Type B pancreatic cell (in vitro differentiated cells): ENCODE results near the gene DYNLT2. TPM values are rescaled to one million over a fixed set of nuclear protein-coding genes. Genes with fewer than 3 reads are reported as not detected.
A peak's percentile ranks its signal among the peaks of the same experiment; 100 is the strongest.

ENCODE experiments used
- DNase-seq: peaks from one replicate; pipeline ENCODE4 v3.0.0; 2021; ENCODE audit warnings: mixed read lengths; ENCODE audit not compliant: unreplicated experiment; ENCODE audit errors: extremely low spot score
- H3K27ac Mint-ChIP-seq: 2 replicates; pipeline ENCODE4 v1.8.0; 2021; ENCODE audit warnings: mild to moderate bottlenecking, mixed read lengths
- H3K27me3 Mint-ChIP-seq: 2 replicates; pipeline ENCODE4 v1.8.0; 2021; ENCODE audit warnings: mixed read lengths
- H3K36me3 Mint-ChIP-seq: 2 replicates; pipeline ENCODE4 v1.8.0; 2021; ENCODE audit warnings: mixed read lengths
- H3K4me1 Mint-ChIP-seq: one replicate; pipeline ENCODE4 v1.8.0; 2021; ENCODE audit warnings: mixed read lengths; ENCODE audit not compliant: unreplicated experiment
- H3K4me3 Mint-ChIP-seq: 2 replicates; pipeline ENCODE4 v1.8.0; 2021; ENCODE audit warnings: mild to moderate bottlenecking, mixed read lengths
- H3K9me3 Mint-ChIP-seq: 2 replicates; pipeline ENCODE4 v1.8.0; 2021; ENCODE audit warnings: mixed read lengths
- CTCF ChIP-seq: fragments of 200-600 bp; sonication (generic); conservative IDR thresholded peaks from 2 replicates; pipeline ENCODE4 v1.5.0; 2021; ENCODE audit warnings: antibody characterized with exemption, mild to moderate bottlenecking
- total RNA-seq: library from RNA; stranded (reverse); gene quantifications from 2 replicates; pipeline ENCODE4 v1.2.1, GENCODE V29; 2021; ENCODE audit warnings: low replicate concordance

DYNLT2 gene
- total RNA-seq, 1 donor from 2014 or later = 2.6 TPM

DNA sequence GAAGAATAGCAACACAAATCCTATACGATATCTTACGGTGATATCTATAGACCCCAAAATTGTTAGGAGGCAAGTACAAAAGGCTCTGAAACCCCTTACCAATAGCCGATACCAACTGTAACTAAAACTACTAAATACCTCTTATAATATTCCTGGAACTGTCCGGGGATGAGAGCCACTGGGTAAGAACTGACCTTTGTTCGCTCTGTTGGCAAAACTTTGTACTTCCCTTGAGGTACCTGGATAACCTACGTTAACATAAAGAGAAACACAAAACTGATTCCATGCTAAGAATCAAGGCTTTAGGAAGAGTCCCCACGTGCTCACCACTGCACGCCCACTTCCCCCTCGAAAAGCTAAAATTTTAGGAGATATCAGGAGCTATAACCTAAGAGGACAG is 36.8 kb downstream of the DYNLT2 start:
- no peak overlapping the region for H3K4me3 Mint-ChIP-seq
- H3K27me3 Mint-ChIP-seq = no peaks in the 10 kb centered on the region
- peaks cover 18% of the 10 kb centered on the region for H3K36me3 Mint-ChIP-seq
- TF ChIP-seq CTCF = no peak
- no peak for DNase-seq
- peak overlapping the region; percentile 29 for H3K27ac Mint-ChIP-seq
- H3K4me1 Mint-ChIP-seq = peaks cover 7% of the 10 kb centered on the region
- no peaks in the 10 kb centered on the region for H3K9me3 Mint-ChIP-seq

- peaks cover 3% of the 10 kb centered on the region for H3K4me1 Mint-ChIP-seq
- no peaks in the 10 kb centered on the region for H3K9me3 Mint-ChIP-seq
- no peak for DNase-seq
- no peak overlapping the region for H3K27ac Mint-ChIP-seq
- H3K4me3 Mint-ChIP-seq = no peak overlapping the region
- no peaks in the 10 kb centered on the region for H3K27me3 Mint-ChIP-seq
- peaks cover 18% of the 10 kb centered on the region for H3K36me3 Mint-ChIP-seq
- TF ChIP-seq CTCF = no peak
These were observed 37.2 kb downstream of the DYNLT2 start for GRCh38 chr6:169714178-169714577.

DNA sequence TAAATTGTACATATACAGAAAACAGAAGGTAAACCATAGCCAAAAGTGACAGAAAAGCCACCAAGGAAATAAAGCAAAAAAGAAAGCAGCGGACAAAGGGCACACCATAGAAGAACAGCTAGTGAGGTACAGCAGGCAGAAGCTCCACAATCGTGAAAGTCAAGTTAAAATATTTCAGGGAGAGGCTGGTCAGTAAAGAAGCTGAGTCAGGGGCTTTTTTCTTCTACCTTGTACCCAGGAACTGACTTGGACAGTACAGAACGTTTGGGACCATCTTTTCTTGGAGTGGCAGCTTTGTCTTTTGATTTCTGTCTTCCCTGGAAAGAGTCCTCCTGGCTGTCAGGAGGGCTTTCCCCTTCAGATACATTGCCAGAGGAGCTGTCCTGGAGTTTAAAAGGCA is 41.4 kb downstream of the DYNLT2 start:
- DNase-seq = no peak
- Mint-ChIP-seq H3K4me3 (no peak overlapping the region), H3K36me3 (peaks cover 9% of the 10 kb centered on the region), H3K9me3 (no peaks in the 10 kb centered on the region), H3K27ac (no peak overlapping the region), H3K4me1 (peaks cover 8% of the 10 kb centered on the region), H3K27me3 (no peaks in the 10 kb centered on the region)
- no peak for TF ChIP-seq CTCF

DNA sequence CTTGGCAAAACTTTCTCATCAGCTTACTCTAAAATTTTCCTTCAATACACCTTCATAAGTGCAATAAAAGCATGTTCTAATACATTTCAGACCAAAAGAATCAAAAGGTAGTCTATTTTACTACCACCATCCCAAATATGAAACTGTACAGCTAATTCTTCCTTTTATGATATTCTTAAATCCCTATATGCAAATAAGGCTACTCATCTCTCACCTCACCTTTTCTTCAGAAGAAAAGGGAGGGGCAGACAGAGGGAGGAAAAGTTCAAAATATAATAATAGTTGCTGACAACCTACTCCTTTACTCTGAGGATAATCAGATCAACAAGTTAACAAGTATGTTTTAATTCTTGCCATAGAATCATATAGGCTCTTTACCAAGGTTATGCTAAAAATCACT is 42.1 kb downstream of the DYNLT2 start:
- no peak for TF ChIP-seq CTCF

DNA sequence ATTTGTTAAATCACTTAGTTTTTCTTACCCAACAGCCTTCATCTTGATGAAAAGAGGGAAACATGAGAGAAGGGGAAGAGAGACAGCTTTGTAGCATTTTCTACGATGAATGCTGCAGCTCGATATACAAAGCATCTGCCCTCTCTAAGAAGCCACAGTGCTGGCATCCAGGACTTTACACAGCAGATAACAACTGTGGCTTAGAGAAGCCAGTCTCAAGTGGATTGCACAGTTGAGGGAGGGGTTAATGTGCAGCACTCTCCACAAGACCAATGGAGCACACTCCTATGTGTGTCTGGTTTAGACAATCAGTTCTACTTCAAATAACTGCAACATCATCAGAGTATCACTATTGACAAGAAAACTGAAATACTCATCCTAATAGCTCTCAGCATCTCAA is 43.6 kb downstream of the DYNLT2 start:
- Mint-ChIP-seq H3K4me3 (no peak overlapping the region), H3K36me3 (peaks cover 9% of the 10 kb centered on the region), H3K4me1 (peaks cover 26% of the 10 kb centered on the region), H3K27me3 (no peaks in the 10 kb centered on the region), H3K27ac (peak overlapping the region; percentile 22), H3K9me3 (no peaks in the 10 kb centered on the region)
- DNase-seq = no peak
- no peak for TF ChIP-seq CTCF

More for the DNA sequence above, 42.1 kb downstream of the DYNLT2 start:
- DNase-seq = no peak
- Mint-ChIP-seq H3K4me3 (no peak overlapping the region), H3K27ac (no peak overlapping the region), H3K4me1 (peaks cover 12% of the 10 kb centered on the region), H3K27me3 (no peaks in the 10 kb centered on the region), H3K9me3 (no peaks in the 10 kb centered on the region), H3K36me3 (peaks cover 6% of the 10 kb centered on the region)

GRCh38 chr6:169702840-169703246 is 48.5 kb downstream of the DYNLT2 start:
- H3K27me3 Mint-ChIP-seq = no peaks in the 10 kb centered on the region
- no peak for DNase-seq
- peaks cover 32% of the 10 kb centered on the region for H3K4me1 Mint-ChIP-seq
- no peak for TF ChIP-seq CTCF
- peaks cover 10% of the 10 kb centered on the region for H3K36me3 Mint-ChIP-seq
- peak overlapping the region; percentile 93 for H3K4me3 Mint-ChIP-seq
- no peaks in the 10 kb centered on the region for H3K9me3 Mint-ChIP-seq
- H3K27ac Mint-ChIP-seq = peak overlapping the region; percentile 93
